Non-pigmented ciliary epithelial cell (primary cell): ENCODE measurements around the gene IL31.

Experiments
- DNase-seq: peaks from one replicate; pipeline ENCODE4 v3.0.0-alpha.2; 2010; ENCODE audit warnings: low read depth

Gene IL31

DNA sequence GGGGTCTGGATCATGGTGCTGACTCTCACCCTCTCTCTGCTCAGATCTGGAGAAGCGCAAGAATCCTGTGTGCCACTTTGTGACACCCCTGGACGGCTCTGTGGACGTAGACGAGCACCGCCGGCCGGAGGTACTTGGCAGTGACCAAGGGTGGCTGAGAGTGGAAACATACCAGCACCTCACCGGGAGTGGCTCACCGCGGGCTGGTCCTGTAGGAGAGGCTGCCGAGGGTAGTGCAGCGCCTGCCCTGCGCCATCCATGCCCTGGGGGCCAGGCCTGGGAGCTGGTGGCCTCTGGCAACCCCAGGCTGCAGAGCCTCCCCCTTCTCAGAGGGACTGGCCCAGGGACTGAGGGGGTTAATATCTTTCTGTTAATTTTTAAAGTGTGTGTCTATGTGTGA lies 46.2 kb downstream of the IL31 start:
- DNase-seq = no peak

DNA sequence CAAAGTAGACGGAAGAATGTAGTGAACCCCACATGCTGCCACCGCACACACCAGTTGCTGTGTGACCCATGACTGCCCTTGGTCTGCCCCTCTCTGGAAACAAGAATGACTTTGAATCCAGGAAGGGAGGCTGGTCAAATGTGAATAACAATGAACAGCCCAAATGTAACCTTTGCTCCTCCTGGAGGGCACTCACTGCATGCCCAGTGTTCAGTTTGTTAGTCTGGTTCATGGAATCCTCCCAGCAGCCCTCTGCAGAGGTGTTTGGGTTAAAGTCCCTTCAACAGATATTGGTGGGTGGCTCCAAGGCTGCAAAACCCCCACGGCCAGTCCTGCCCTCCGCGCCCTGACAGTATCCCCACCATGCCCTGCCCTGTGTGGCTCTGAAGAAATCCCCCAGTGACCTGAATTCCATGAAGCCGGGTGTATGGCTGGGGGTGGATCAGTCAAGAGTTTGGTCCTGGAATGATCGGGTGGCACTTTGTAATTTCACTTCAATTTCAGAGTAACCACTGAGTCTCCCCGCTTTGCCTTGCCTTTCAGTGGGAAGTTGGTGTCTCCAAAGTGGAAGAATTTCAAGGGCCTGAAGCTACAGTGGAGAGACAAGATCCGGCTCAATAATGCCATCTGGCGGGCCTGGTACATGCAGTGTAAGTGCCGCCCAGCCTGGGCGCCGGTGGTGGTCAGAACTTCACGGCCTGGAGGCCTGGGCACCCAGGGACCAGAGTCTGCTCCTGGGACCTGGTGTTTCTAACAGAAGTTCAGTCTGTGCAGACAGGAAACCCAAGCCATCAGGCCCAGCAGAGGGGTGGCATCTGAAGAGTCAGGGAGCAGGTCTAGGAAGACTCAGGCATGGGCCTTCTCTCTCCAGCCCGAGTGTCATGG lies 47.1 kb downstream of the IL31 start:
- DNase-seq = no peak

- DNase-seq = no peak
Measured at GRCh38 chr12:122126342-122126635, 47.7 kb downstream of the IL31 start.

DNA sequence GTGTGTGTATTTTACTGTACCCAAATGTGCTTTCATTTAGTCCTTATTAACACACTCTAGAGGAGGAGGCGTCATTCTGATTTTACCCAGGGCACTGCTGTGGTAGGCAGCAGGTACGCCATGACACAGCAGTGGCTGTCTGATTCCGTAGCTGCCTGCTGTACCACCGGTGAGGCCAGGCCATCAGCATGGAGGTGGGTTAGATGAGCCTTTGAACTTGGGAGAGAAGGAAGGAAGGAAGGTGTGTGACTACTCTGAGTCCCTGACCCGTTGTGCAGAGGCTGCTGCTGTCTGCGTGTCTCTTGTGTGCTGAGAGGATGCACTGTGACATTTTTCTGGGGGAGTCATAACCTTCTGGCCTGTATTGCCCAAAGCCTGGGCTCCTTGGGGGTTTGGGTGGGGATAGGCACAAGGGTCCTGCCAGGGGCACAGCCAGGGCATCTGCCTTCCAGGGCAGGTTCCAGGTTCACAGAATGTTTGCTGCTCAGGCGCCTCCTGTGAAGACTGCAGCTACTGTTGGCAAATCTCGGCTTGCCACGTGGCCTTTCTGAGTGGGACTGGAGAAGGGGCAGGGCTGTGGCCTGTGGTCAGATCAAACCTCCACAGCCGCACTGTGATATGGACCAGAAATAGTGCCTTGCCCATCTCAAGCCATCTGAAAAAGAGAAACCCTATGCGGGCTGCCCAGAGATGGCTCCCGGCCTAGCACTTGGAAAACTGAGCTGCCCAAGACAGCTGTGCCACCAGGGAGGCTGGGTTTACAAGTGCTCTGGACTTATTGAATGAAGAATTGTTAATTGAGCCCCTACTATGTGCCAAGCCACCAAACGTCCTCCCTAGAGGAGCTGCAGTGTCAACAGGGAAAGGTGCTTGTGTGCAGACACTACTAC lies 48.3 kb downstream of the IL31 start:
- no peak for DNase-seq

GRCh38 chr12:122124370-122124769 lies 49.7 kb downstream of the IL31 start:
- no peak for DNase-seq

GRCh38 chr12:122123761-122124145 lies 50.3 kb downstream of the IL31 start:
- DNase-seq = no peak

DNA sequence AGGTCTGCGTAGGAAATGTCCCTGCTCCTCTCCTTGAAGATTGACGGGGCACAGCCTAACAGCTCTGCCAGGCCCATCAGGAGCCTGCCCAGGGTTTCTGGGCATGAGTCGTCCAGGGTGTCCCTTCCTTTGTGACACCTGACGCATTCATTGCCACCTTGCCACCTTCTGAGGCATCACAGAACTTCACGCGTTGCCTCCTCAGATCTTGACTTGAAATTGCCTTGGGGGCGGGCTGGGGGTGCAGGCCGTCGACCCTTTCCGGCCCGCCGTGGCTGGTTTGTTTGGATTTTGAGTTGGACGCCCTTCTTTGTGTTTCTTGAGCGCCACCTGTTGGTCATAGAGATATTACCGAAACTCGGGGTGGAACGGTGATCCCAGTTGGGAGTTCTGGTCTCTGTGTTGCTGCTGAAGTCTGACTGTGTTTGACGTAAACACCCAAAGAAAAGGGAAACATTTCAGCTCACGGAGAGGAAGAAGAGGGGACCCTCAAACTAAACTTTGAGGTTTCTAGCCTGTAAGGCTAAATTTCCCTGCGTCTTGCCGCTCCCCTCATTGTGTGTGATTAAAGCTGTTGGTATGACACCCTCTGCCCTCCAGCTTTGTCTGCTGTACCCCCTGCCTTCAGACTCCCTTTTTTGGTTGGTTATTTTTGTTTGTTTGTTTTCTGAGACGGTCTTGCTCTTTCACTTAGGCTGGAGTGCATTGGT lies 50.8 kb downstream of the IL31 start:
- no peak for DNase-seq
